PC-9 (cell line): ENCODE data around the gene LMF1. TPM values are rescaled to one million over a fixed set of nuclear protein-coding genes. Genes with fewer than 3 reads are reported as not detected.

Experiments used
- BruUV-seq: library from RNA; stranded (reverse); fragments of 400-500 nt; replicated peaks from 2 replicates; lab custom pipeline; 2021; lab: Mats Ljungman, UMichigan
- CTCF ChIA-PET: fragments of 300-600 bp; sonication (Branson Sonifier 250); formaldehyde crosslinking; loops from one replicate; lab custom pipeline; 2022; ENCODE audit warnings: antibody characterized with exemption; lab: Charles Lee
- POLR2A ChIA-PET: fragments of 300-600 bp; sonication (Branson Sonifier 250); formaldehyde crosslinking; loops from one replicate; lab custom pipeline; 2022; ENCODE audit warnings: antibody characterized with exemption; ENCODE audit not compliant: unreplicated experiment; lab: Charles Lee
- DNase-seq, 2 experiments: peaks; one replicate each; pipeline versions ENCODE4 v3.0.0 to v3.0.0-alpha.2; 2015 to 2022; ENCODE audit warnings: mixed read lengths in 1 of 2
- H2AFZ ChIP-seq: fragments of 200-600 bp; sonication (generic); 2 replicates; pipeline ENCODE4 v1.8.1; 2017; ENCODE audit warnings: antibody characterized with exemption
- H3F3A ChIP-seq: fragments of 200-600 bp; sonication (generic); 2 replicates; pipeline ENCODE4 v1.8.1; 2017; ENCODE audit warnings: antibody characterized with exemption, mild to moderate bottlenecking, low read depth; ENCODE audit not compliant: insufficient read depth
- H3K27ac ChIP-seq: fragments of 200-600 bp; sonication (generic); 2 replicates; pipeline ENCODE4 v1.6.1; 2016; ENCODE audit warnings: mixed run types
- H3K27me3 ChIP-seq: fragments of 200-600 bp; sonication (generic); 2 replicates; pipeline ENCODE4 v1.6.1; 2016; ENCODE audit warnings: low read depth, mixed run types; ENCODE audit not compliant: insufficient read depth
- H3K36me3 ChIP-seq: fragments of 200-600 bp; sonication (generic); 2 replicates; pipeline ENCODE4 v1.6.1; 2016; ENCODE audit warnings: low read depth, mixed run types
- H3K4me1 ChIP-seq: fragments of 200-600 bp; sonication (generic); replicated peaks from 2 replicates; pipeline ENCODE4 v1.6.1; 2016; ENCODE audit warnings: mixed run types; ENCODE audit not compliant: insufficient read depth
- H3K4me2 ChIP-seq: fragments of 200-600 bp; sonication (generic); 2 replicates; pipeline ENCODE4 v1.6.1; 2017; ENCODE audit warnings: mixed run types
- H3K4me3 ChIP-seq: fragments of 200-600 bp; sonication (generic); 2 replicates; pipeline ENCODE4 v1.6.1; 2016; ENCODE audit warnings: mixed run types
- H3K79me2 ChIP-seq: fragments of 200-600 bp; sonication (generic); 2 replicates; pipeline ENCODE4 v1.6.1; 2017; ENCODE audit warnings: low read depth, mixed run types
- H3K9me2 ChIP-seq: fragments of 200-600 bp; sonication (generic); 2 replicates; pipeline ENCODE4 v1.8.1; 2017; ENCODE audit warnings: mild to moderate bottlenecking; ENCODE audit not compliant: insufficient read depth
- H3K9me3 ChIP-seq: fragments of 200-600 bp; sonication (generic); 2 replicates; pipeline ENCODE4 v1.8.1; 2016; ENCODE audit warnings: low read depth; ENCODE audit not compliant: insufficient read depth
- H4K20me1 ChIP-seq: fragments of 200-600 bp; sonication (generic); 2 replicates; pipeline ENCODE4 v1.8.1; 2017; ENCODE audit not compliant: insufficient read depth
- CTCF ChIP-seq: fragments of 200-600 bp; sonication (generic); conservative IDR thresholded peaks from 2 replicates; pipeline ENCODE4 v1.6.1; 2017; ENCODE audit warnings: mixed run types, antibody characterized with exemption, mild to moderate bottlenecking, moderate library complexity
- EZH2 ChIP-seq: fragments of 200-600 bp; sonication (generic); IDR thresholded peaks from 2 replicates; pipeline ENCODE4 v1.8.0; 2017; ENCODE audit warnings: antibody characterized with exemption, low read depth
- intact Hi-C: fragments of 100-400 bp; cut with micrococcal nuclease; formaldehyde crosslinking; loops from one replicate; pipeline ENCODE4 v1.10.0; 2022; ENCODE audit not compliant: unreplicated experiment
- total RNA-seq: library from RNA; stranded (reverse); gene quantifications from 2 replicates; pipeline ENCODE4 v1.2.3, GENCODE V29; 2021

Gene LMF1
- total RNA-seq, 1 experiment from 2014 or later = 31.3 TPM

GRCh38 chr16:824194-824593 is 146.6 kb downstream of the LMF1 start:
- Histone ChIP-seq H3K9me3 (no peaks in the 10 kb centered on the region), H4K20me1 (no peaks in the 10 kb centered on the region), H2AFZ (no peak overlapping the region), H3K27me3 (peaks cover 95% of the 10 kb centered on the region), H3K4me2 (no peak overlapping the region), H3K27ac (no peak overlapping the region), H3K79me2 (no peaks in the 10 kb centered on the region), H3K36me3 (no peaks in the 10 kb centered on the region), H3K4me3 (no peak overlapping the region), H3K9me2 (no peaks in the 10 kb centered on the region), H3K4me1 (no peaks in the 10 kb centered on the region), H3F3A (no peaks in the 10 kb centered on the region)
- intact Hi-C loops = no loop called here
- ChIA-PET CTCF (no interaction called here), POLR2A (no interaction called here)
- BruUV-seq = no TSS peak
- TF ChIP-seq CTCF = no peak
- TF ChIP-seq EZH2 = no peak
- no peak for DNase-seq

DNA sequence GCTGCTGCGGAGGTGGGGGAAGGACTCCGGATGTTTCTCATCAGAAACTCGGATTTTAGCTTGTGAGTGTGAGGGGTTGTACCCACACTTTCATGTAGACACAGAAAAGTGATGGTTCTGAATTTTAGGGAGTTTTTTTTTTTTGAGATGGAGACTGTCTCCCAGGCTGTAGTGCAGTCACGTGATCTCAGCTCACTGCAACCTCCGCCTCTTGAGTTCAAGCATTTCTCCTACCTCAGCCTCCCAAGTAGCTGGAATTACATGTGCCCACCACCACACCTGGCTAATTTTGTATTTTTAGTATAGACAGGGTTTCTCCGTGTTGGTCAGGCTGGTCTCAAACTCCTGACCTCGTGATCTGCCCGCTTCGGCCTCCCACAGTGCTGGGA is 147.9 kb downstream of the LMF1 start:
- Histone ChIP-seq H2AFZ (no peak overlapping the region), H3K4me1 (no peaks in the 10 kb centered on the region), H3K9me3 (no peaks in the 10 kb centered on the region), H3K36me3 (no peaks in the 10 kb centered on the region), H3K79me2 (no peaks in the 10 kb centered on the region), H3F3A (no peaks in the 10 kb centered on the region), H3K4me3 (no peak overlapping the region), H4K20me1 (no peaks in the 10 kb centered on the region), H3K27ac (no peak overlapping the region), H3K27me3 (peaks cover 95% of the 10 kb centered on the region), H3K4me2 (no peak overlapping the region), H3K9me2 (no peaks in the 10 kb centered on the region)
- CTCF ChIA-PET = no interaction called here
- POLR2A ChIA-PET = no interaction called here
- intact Hi-C loops = no loop called here
- no peak for TF ChIP-seq EZH2
- no peak for TF ChIP-seq CTCF
- no peak for DNase-seq
- no TSS peak for BruUV-seq

DNA sequence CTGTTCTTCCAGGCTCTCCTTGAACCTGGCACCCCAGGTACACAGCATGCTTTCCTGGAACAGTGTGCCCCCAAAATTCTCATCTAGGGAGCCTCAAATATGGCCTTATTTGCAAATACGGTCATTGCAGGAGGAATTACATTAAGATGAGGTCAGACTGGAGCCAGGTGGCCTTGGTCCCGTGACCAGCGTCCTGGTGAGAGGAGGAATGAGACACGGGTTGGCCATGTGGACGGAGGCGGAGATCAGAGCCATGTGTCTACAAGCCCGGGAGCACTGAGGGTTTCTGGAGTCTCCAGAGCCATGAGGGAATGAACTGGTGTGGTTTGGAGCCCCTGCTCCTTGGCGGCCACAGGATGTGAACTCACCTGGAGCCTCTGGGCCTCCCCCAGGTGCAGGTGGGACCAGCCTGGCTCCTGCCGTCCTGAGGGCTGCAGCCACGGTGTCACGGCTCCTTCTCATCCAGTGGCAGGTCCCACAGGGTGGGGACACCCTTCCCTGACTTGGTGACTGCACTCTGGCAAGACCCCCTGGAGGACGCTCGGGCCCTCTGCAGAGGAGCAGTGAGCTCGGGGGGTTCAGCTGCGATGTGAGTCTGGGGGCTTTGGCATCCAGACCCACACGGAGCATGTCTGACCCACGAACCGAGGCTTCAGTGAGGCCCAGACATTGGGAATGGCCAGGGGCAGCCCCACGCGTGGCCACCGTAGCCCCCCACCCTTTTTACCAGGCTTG is 148.4 kb downstream of the LMF1 start:
- H3K4me3 ChIP-seq = no peak overlapping the region
- BruUV-seq = no TSS peak

More for the DNA sequence above, 148.4 kb downstream of the LMF1 start:
- Histone ChIP-seq H3K4me1 (no peaks in the 10 kb centered on the region), H3K36me3 (no peaks in the 10 kb centered on the region), H2AFZ (no peak overlapping the region), H3F3A (no peaks in the 10 kb centered on the region), H3K9me2 (no peaks in the 10 kb centered on the region), H3K27me3 (peaks cover 90% of the 10 kb centered on the region), H3K9me3 (no peaks in the 10 kb centered on the region), H3K79me2 (no peaks in the 10 kb centered on the region), H3K4me2 (no peak overlapping the region), H3K27ac (no peak overlapping the region), H4K20me1 (no peaks in the 10 kb centered on the region)
- no peak for DNase-seq
- ChIA-PET POLR2A (no interaction called here), CTCF (no interaction called here)
- intact Hi-C loops = no loop called here
- TF ChIP-seq EZH2 (no peak), CTCF (no peak)
